ENCODE measurements around the gene ECPAS.
"Not testable (repeated sequence)": the region's sequence is repeated elsewhere in the genome, so short reads cannot be mapped to it uniquely, and the experiment has no call there.

Gene ECPAS

DNA sequence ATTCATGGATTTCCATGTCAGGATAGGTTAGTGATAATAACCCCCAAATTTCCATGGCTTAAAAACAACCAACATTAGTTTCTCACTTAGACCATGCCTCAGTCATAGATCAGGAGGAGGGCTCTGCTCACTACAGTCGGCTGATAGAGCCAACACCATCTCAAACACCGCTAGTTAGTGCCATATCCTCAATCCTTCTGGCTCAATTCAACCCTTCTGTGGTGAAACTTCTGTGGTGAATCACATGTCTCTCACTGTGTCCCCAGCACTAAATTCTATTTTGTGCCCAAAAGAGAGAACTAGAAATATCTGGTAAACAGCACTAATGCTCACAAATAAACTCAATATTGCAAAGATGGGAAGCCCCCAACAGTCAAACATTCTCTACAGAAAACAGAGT is 21.1 kb downstream of the ECPAS start:
- Histone ChIP-seq H3K27ac (ENCODE audit: low read depth, low read length) (no peak overlapping the region), H3K4me3 (ENCODE audit: low read depth in 1 of 2, low read length in 2 of 2) (no peak overlapping the region), H3K9ac (ENCODE audit: low read length) (no peak overlapping the region), H3K4me1 (ENCODE audit: insufficient read depth, low read length) (peaks cover 5% of the 10 kb centered on the region), H3K27me3 (ENCODE audit: control insufficient read depth in 1 of 2, insufficient read depth in 2 of 2, low read length in 2 of 2) (no peaks in the 10 kb centered on the region), H3K9me3 (ENCODE audit: low read length) (no peaks in the 10 kb centered on the region), H3K36me3 (ENCODE audit: insufficient read depth, low read length) (no peaks in the 10 kb centered on the region)

DNA sequence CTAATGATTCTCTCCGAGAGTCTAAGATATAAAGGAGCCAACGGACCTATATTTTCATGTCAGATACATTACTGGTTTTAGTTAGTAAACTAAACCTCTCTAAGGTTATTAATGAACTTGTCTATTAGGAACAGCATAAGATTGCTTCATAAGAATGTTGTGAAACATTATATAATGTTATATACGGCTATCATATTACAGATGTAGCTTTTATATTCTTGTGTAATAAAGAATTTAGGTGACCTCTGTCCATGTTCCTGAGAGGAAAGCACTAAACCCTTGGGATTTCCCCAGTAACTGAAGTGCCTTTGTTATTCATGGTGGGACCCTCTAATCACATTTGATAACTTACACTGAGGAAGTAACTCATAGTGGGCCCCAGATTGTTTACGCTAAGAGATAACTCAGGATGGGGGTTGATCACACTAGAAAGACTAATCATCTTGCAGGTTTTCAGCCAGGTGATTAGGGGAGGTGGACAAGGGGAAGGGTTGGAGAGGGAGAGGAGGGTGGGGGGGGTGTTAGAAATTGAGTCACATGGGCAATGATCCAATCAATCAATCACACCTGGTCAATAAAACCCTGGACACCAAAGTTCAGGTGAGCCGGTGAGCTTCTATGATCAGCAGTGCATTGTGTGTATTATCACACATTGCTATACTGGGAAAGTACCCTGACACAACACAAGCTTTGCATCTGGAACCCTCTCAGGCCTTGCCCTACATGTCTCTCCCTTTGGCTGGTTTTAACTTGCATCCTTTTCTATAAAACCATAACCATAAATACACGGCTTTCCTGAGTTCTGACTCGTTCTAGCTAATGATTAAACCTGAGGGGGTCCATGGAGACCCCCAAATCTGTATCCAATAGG is 25.8 kb downstream of the ECPAS start:
- Histone ChIP-seq H3K9me3 (ENCODE audit: low read length) (no peaks in the 10 kb centered on the region), H3K27ac (ENCODE audit: low read depth, low read length) (no peak overlapping the region), H3K9ac (ENCODE audit: low read length) (no peak overlapping the region), H3K36me3 (ENCODE audit: insufficient read depth, low read length) (no peaks in the 10 kb centered on the region), H3K4me3 (ENCODE audit: low read depth in 1 of 2, low read length in 2 of 2) (no peak overlapping the region), H3K4me1 (ENCODE audit: insufficient read depth, low read length) (peaks cover 18% of the 10 kb centered on the region), H3K27me3 (ENCODE audit: control insufficient read depth in 1 of 2, insufficient read depth in 2 of 2, low read length in 2 of 2) (no peaks in the 10 kb centered on the region)

DNA sequence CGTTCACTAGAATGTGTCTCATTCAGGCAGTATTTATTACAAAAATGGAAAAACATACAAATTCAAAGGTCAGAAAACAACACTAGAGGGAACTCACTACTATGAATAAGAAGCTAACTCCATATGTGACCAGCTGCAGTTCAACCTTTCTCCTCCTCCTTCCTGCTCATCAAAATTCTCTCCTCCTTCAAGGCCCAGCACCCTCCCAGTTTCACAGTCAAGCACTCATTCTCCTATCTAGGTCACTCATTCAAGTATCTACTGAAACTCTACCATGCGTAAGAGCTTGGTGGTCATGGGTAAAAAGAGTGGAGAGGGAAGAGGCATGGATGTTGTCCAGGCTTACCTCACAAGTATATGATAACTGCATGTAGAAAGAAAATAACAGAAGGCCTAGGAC is 27.7 kb downstream of the ECPAS start:
- Histone ChIP-seq H3K36me3 (ENCODE audit: insufficient read depth, low read length) (no peaks in the 10 kb centered on the region), H3K9me3 (ENCODE audit: low read length) (no peaks in the 10 kb centered on the region), H3K4me1 (ENCODE audit: insufficient read depth, low read length) (peaks cover 26% of the 10 kb centered on the region), H3K9ac (ENCODE audit: low read length) (no peak overlapping the region), H3K27me3 (ENCODE audit: control insufficient read depth in 1 of 2, insufficient read depth in 2 of 2, low read length in 2 of 2) (no peaks in the 10 kb centered on the region), H3K27ac (ENCODE audit: low read depth, low read length) (no peak overlapping the region), H3K4me3 (ENCODE audit: low read depth in 1 of 2, low read length in 2 of 2) (no peak overlapping the region)

DNA sequence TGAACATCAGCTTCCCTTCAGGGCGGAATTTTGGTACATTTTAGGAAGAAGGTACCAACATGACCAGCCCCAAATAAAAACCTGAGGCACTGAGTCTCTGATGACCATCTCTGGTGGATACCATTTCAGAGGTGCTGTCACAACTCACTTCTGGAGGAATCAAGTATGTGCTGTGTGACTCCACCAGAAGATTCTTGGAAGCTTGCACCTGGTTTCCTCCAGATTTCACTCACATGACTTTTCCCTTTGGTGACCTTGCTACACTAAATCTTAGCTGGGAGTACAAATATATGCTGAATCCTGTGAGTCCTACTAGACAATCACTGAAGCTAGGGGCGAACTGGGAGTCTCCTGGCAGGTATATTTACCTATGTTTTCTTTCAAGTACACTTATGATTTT is 28.5 kb downstream of the ECPAS start:
- Histone ChIP-seq H3K4me3 (ENCODE audit: low read depth in 1 of 2, low read length in 2 of 2) (no peak overlapping the region), H3K27ac (ENCODE audit: low read depth, low read length) (no peak overlapping the region), H3K9ac (ENCODE audit: low read length) (no peak overlapping the region), H3K4me1 (ENCODE audit: insufficient read depth, low read length) (peaks cover 29% of the 10 kb centered on the region), H3K36me3 (ENCODE audit: insufficient read depth, low read length) (no peaks in the 10 kb centered on the region), H3K9me3 (ENCODE audit: low read length) (no peaks in the 10 kb centered on the region), H3K27me3 (ENCODE audit: control insufficient read depth in 1 of 2, insufficient read depth in 2 of 2, low read length in 2 of 2) (no peaks in the 10 kb centered on the region)

DNA sequence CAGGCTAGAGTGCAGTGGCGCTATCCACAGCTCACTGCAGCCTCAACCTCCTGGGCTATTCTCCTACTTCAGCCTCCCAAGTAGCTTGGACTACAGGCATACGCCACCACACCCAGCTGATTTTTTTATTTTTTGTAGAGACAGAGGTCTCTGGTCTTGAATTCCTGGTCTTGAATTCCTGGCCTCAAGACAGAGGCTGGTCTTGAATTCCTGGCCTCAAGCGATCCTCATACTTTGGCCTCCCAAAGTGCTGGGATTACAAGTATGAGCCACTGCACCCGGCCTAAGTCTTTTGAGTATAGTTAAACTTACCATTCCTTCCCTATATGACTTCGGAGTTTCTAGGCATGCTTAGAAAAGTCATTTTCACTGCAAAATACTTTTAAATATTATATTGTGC is 29.4 kb downstream of the ECPAS start:
- H3K9ac ChIP-seq (ENCODE audit: low read length), result no peak overlapping the region
- no peaks in the 10 kb centered on the region for H3K9me3 ChIP-seq (ENCODE audit: low read length)
- peaks cover 29% of the 10 kb centered on the region for H3K4me1 ChIP-seq (ENCODE audit: insufficient read depth, low read length)
- H3K27me3 ChIP-seq (ENCODE audit: control insufficient read depth in 1 of 2, insufficient read depth in 2 of 2, low read length in 2 of 2), result no peaks in the 10 kb centered on the region
- no peaks in the 10 kb centered on the region for H3K36me3 ChIP-seq (ENCODE audit: insufficient read depth, low read length)
- H3K4me3 ChIP-seq (ENCODE audit: low read depth in 1 of 2, low read length in 2 of 2), result no peak overlapping the region
- H3K27ac ChIP-seq (ENCODE audit: low read depth, low read length), result no peak overlapping the region

DNA sequence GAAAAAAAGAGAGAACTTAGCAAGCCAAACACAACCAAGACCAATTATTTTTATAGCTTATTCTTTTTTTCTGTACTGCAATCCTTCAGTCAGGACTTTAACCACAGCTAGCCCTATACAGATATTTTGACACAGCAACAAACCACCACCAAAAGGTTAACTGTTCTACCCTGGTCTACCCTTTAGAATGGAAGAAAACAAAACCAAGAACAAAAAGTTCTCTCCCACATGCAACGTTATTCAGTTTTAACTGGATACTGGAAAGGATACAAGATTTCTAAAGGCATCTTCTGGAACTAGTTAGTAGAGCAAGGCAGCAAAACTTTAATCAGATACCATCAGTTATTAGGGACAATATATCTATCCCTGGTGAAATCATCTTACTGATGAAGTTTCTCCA is 32.6 kb downstream of the ECPAS start:
- no peak overlapping the region for H3K9ac ChIP-seq (ENCODE audit: low read length)

DNA sequence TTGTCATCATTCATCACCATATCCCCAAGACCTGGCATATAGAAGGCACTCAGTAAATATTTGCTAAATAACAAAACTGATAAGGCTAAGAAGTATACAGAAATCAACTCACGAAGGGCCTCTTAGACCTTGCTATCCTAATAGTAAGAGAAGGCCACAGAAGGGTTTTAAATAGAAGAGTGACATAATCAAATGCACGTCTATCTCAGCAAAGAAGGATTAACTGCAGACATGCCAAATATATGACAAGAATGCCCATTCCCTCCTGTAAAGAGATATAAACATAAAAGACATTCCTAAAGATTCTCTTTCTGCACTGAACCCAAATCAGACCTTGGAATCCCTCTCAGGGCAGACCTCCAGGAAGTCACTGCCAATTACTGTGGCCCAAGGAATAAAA is 34.1 kb downstream of the ECPAS start:
- H3K9ac ChIP-seq (ENCODE audit: low read length), result no peak overlapping the region
- H3K9me3 ChIP-seq (ENCODE audit: low read length), result no peaks in the 10 kb centered on the region
- H3K4me3 ChIP-seq (ENCODE audit: low read depth in 1 of 2, low read length in 2 of 2), result no peak overlapping the region
- H3K27me3 ChIP-seq (ENCODE audit: control insufficient read depth in 1 of 2, insufficient read depth in 2 of 2, low read length in 2 of 2), result no peaks in the 10 kb centered on the region
- no peak overlapping the region for H3K27ac ChIP-seq (ENCODE audit: low read depth, low read length)
- peaks cover 12% of the 10 kb centered on the region for H3K4me1 ChIP-seq (ENCODE audit: insufficient read depth, low read length)
- no peaks in the 10 kb centered on the region for H3K36me3 ChIP-seq (ENCODE audit: insufficient read depth, low read length)

More for the DNA sequence above, 32.6 kb downstream of the ECPAS start:
- H3K27ac ChIP-seq (ENCODE audit: low read depth, low read length), result no peak overlapping the region
- H3K4me1 ChIP-seq (ENCODE audit: insufficient read depth, low read length), result peaks cover 18% of the 10 kb centered on the region
- H3K36me3 ChIP-seq (ENCODE audit: insufficient read depth, low read length), result no peaks in the 10 kb centered on the region
- H3K9me3 ChIP-seq (ENCODE audit: low read length), result no peaks in the 10 kb centered on the region
- H3K27me3 ChIP-seq (ENCODE audit: control insufficient read depth in 1 of 2, insufficient read depth in 2 of 2, low read length in 2 of 2), result no peaks in the 10 kb centered on the region
- no peak overlapping the region for H3K4me3 ChIP-seq (ENCODE audit: low read depth in 1 of 2, low read length in 2 of 2)

DNA sequence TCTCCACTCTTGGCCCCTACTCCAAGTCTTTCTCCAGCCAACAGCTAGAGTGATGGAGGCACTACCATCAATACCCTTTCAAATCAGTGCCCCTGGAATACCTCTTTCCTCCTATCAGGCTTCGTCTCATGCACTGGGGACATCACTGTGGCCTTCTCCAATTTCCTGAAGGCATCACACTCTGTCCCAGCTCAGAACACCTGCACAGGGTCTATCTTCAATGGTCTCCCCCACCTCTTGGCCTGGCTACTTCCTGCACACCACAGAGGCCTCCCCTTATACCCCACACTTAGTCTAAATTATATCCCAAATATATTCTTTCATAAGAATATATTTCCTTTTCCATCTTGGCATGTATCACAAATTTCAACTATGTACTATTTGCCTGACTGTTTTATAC is 34.5 kb downstream of the ECPAS start:
- peaks cover 12% of the 10 kb centered on the region for H3K4me1 ChIP-seq (ENCODE audit: insufficient read depth, low read length)
- H3K9me3 ChIP-seq (ENCODE audit: low read length), result no peaks in the 10 kb centered on the region
- no peak overlapping the region for H3K9ac ChIP-seq (ENCODE audit: low read length)
- H3K27me3 ChIP-seq (ENCODE audit: control insufficient read depth in 1 of 2, insufficient read depth in 2 of 2, low read length in 2 of 2), result no peaks in the 10 kb centered on the region
- H3K4me3 ChIP-seq (ENCODE audit: low read depth in 1 of 2, low read length in 2 of 2), result no peak overlapping the region
- H3K36me3 ChIP-seq (ENCODE audit: insufficient read depth, low read length), result no peaks in the 10 kb centered on the region
- no peak overlapping the region for H3K27ac ChIP-seq (ENCODE audit: low read depth, low read length)

DNA sequence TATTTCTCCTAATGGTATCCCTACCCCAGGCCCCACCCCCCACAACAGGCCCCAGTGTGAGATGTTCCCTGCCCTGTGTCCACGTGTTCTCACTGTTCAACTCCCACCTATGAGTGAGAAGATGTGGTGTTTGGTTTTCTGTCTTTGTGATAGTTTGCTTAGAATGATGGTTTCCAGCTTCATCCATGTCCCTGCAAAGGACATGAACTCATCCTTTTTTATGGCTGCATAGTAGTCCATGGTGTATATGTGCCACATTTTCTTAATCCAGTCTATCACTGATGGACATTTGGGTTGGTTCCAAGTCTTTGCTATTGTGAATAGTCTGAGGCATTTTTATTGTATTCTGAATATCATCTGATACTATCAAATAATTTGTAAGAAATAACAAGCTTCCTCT is 38.4 kb downstream of the ECPAS start:
- not testable (repeated sequence) for H3K27ac ChIP-seq (ENCODE audit: low read depth, low read length); H3K27me3 ChIP-seq (ENCODE audit: control insufficient read depth in 1 of 2, insufficient read depth in 2 of 2, low read length in 2 of 2); H3K4me1 ChIP-seq (ENCODE audit: insufficient read depth, low read length); H3K36me3 ChIP-seq (ENCODE audit: insufficient read depth, low read length); H3K9ac ChIP-seq (ENCODE audit: low read length); H3K9me3 ChIP-seq (ENCODE audit: low read length); H3K4me3 ChIP-seq (ENCODE audit: low read depth in 1 of 2, low read length in 2 of 2)

DNA sequence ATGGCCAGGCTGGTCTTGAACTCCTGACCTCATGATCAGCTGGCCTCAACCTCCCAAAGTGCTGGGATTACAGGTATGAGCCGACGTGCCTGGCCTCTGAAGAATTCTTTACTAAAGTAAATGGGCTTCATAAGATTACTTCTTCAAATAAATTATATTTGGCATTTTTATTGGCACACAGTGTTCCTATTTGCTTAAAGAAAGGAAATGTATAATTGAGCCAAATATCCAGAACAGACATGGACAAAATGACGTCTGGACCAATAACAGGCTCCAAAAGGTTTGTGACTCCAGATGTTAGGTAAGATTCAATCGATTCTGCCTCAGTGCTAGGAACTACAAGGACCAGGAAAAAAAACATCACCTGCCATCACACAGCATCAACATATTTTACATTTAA is 40.7 kb downstream of the ECPAS start:
- no peak overlapping the region for H3K27ac ChIP-seq (ENCODE audit: low read depth, low read length)
- peaks cover 24% of the 10 kb centered on the region for H3K36me3 ChIP-seq (ENCODE audit: insufficient read depth, low read length)
- no peak overlapping the region for H3K4me3 ChIP-seq (ENCODE audit: low read depth in 1 of 2, low read length in 2 of 2)
- no peaks in the 10 kb centered on the region for H3K4me1 ChIP-seq (ENCODE audit: insufficient read depth, low read length)
- H3K9me3 ChIP-seq (ENCODE audit: low read length), result no peaks in the 10 kb centered on the region
- H3K27me3 ChIP-seq (ENCODE audit: control insufficient read depth in 1 of 2, insufficient read depth in 2 of 2, low read length in 2 of 2), result no peaks in the 10 kb centered on the region
- no peak overlapping the region for H3K9ac ChIP-seq (ENCODE audit: low read length)

DNA sequence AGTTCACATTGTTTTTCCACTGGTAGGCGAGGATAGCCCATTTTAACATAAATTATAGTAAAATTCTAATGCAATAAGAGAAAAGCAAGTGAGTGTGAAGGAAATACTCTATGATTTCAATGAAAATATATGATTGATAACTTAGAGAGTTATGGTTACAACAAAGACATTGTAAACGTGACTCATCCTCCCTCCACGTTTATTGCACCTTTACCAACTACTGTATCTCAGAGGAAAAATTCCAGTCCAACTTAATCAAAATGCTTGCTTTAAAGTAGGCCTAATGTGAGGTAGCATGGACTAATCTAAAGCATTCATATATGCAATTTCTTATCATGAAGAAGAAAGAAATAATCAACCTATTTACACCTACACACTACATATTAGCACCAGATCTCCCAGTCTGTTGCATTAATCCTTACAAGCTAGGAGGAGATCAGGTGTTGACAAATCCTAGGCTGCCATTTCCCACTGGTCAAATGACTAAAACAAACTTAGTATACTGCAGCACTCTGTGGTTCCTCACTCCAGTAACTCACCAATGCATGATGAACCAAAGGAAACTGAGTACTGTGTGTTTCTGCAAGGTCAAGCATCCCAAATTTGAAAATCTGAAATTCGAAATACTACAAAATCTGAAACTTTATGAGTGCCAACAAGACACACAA is 41.7 kb downstream of the ECPAS start:
- peaks cover 25% of the 10 kb centered on the region for H3K36me3 ChIP-seq (ENCODE audit: insufficient read depth, low read length)
- H3K27me3 ChIP-seq (ENCODE audit: control insufficient read depth in 1 of 2, insufficient read depth in 2 of 2, low read length in 2 of 2), result no peaks in the 10 kb centered on the region
- no peak overlapping the region for H3K4me3 ChIP-seq (ENCODE audit: low read depth in 1 of 2, low read length in 2 of 2)
- H3K4me1 ChIP-seq (ENCODE audit: insufficient read depth, low read length), result no peaks in the 10 kb centered on the region
- H3K27ac ChIP-seq (ENCODE audit: low read depth, low read length), result no peak overlapping the region
- no peaks in the 10 kb centered on the region for H3K9me3 ChIP-seq (ENCODE audit: low read length)
- no peak overlapping the region for H3K9ac ChIP-seq (ENCODE audit: low read length)

DNA sequence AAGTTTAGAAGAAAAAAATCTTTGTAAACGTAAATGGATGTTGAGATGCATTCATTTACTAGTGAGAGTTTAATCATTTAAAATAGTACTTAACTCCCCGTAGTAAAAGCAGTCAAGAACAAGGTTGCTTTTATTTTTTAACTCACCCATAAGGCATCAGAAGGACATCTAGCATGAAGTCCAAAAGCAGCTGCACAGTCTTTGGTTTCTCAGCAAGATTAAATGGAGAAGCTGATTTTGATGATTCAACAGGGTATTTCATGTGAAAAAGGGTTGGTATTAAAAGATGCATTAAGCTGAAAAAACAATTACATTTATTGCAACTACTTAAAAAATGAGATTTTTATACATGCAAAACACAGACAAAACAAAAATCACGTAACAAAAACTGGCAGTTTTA is 44.0 kb downstream of the ECPAS start:
- Histone ChIP-seq H3K4me1 (ENCODE audit: insufficient read depth, low read length) (no peaks in the 10 kb centered on the region), H3K9ac (ENCODE audit: low read length) (no peak overlapping the region), H3K4me3 (ENCODE audit: low read depth in 1 of 2, low read length in 2 of 2) (no peak overlapping the region), H3K36me3 (ENCODE audit: insufficient read depth, low read length) (peaks cover 40% of the 10 kb centered on the region), H3K27me3 (ENCODE audit: control insufficient read depth in 1 of 2, insufficient read depth in 2 of 2, low read length in 2 of 2) (no peaks in the 10 kb centered on the region), H3K27ac (ENCODE audit: low read depth, low read length) (no peak overlapping the region), H3K9me3 (ENCODE audit: low read length) (no peaks in the 10 kb centered on the region)

Data from muscle layer of colon (tissue), 2 donors.